GM21515 (cell line): ENCODE measurements around the gene CRB2.

Experiments used
- ATAC-seq: cut with Tn5 transposase; IDR thresholded peaks from one replicate; pipeline ENCODE4 v1.9.1; 2021; ENCODE audit not compliant: unreplicated experiment

CRB2 gene

GRCh38 chr9:123418506-123418905 lies 62.5 kb downstream of the CRB2 start:
- ATAC-seq: no peak

GRCh38 chr9:123419091-123419490 lies 63.1 kb downstream of the CRB2 start:
- no peak for ATAC-seq

- no peak for ATAC-seq
These were observed 64.0 kb downstream of the CRB2 start for GRCh38 chr9:123419721-123420591.

GRCh38 chr9:123420592-123421111 lies 64.7 kb downstream of the CRB2 start:
- no peak for ATAC-seq

GRCh38 chr9:123421186-123421585 lies 65.2 kb downstream of the CRB2 start:
- no peak for ATAC-seq

- no peak for ATAC-seq
These were observed 65.9 kb downstream of the CRB2 start for GRCh38 chr9:123421801-123422455.

- ATAC-seq: no peak
These were observed 66.8 kb downstream of the CRB2 start for GRCh38 chr9:123422635-123423310.

- ATAC-seq: no peak
These were observed 67.3 kb downstream of the CRB2 start for GRCh38 chr9:123423311-123423640.

GRCh38 chr9:123424131-123424530 lies 68.1 kb downstream of the CRB2 start:
- no peak for ATAC-seq

GRCh38 chr9:123424552-123425225 lies 68.7 kb downstream of the CRB2 start:
- no peak for ATAC-seq

GRCh38 chr9:123425261-123425821 lies 69.3 kb downstream of the CRB2 start:
- ATAC-seq: no peak

GRCh38 chr9:123425836-123426365 lies 69.9 kb downstream of the CRB2 start:
- no peak for ATAC-seq

GRCh38 chr9:123426406-123426805 lies 70.4 kb downstream of the CRB2 start:
- ATAC-seq: no peak
